Heart left ventricle (tissue), 16 donors: ENCODE measurements around the gene ISY1. TPM values are rescaled to one million over a fixed set of nuclear protein-coding genes. Genes with fewer than 3 reads are reported as not detected.
"Not testable (repeated sequence)": the region's sequence is repeated elsewhere in the genome, so short reads cannot be mapped to it uniquely, and the experiment has no call there.

Source experiments
- ATAC-seq, 4 donors: fragments of 200-7000 bp; cut with Tn5 transposase; one replicate each; pipeline ENCODE4 v1.9.1; 2020 to 2022; ENCODE audit warnings: moderate library complexity in 4 of 4, mild to moderate bottlenecking in 3 of 4, moderate number of reproducible peaks in 1 of 4
- DNase-seq, 5 donors: peaks; one replicate each; pipeline ENCODE4 v3.0.0-alpha.2; 2020
- H3K27ac ChIP-seq, 12 donors: fragments of 200-600 bp; sonication (generic) in 4 of 12; one replicate each; pipeline versions ENCODE4 v1.5.0 to v1.8.0; 2016 to 2022; ENCODE audit warnings: mild to moderate bottlenecking in 2 of 12
- H3K27me3 ChIP-seq, 9 donors: fragments of 200-600 bp; sonication (generic) in 2 of 9; one replicate each; pipeline versions ENCODE4 v1.5.1 to v1.8.0; 2016 to 2022; ENCODE audit warnings: mild to moderate bottlenecking in 3 of 9
- H3K36me3 ChIP-seq, 9 donors: fragments of 200-600 bp; sonication (generic) in 2 of 9; one replicate each; pipeline versions ENCODE4 v1.5.0 to v1.8.0; 2018 to 2022; ENCODE audit warnings: mild to moderate bottlenecking in 2 of 9
- H3K4me1 ChIP-seq, 12 donors: fragments of 200-600 bp; sonication (generic) in 4 of 12; one replicate each; pipeline versions ENCODE4 v1.5.0 to v1.8.0; 2016 to 2022; ENCODE audit warnings: mild to moderate bottlenecking in 3 of 12
- H3K4me3 ChIP-seq, 12 donors: fragments of 200-600 bp; sonication (generic) in 4 of 12; one replicate each; pipeline versions ENCODE4 v1.5.0 to v1.8.0; 2017 to 2022; ENCODE audit warnings: mild to moderate bottlenecking in 9 of 12, moderate library complexity in 4 of 12
- H3K9me3 ChIP-seq, 12 donors: fragments of 200-600 bp; sonication (generic) in 4 of 12; one replicate each; pipeline versions ENCODE4 v1.5.0 to v1.8.0; 2016 to 2022; ENCODE audit warnings: mild to moderate bottlenecking in 1 of 12
- CTCF ChIP-seq, 12 donors: fragments of 200-600 bp; sonication (generic) in 4 of 12; IDR thresholded peaks; one replicate each; pipeline versions ENCODE4 v1.5.0 to v1.8.0; 2018 to 2022; ENCODE audit warnings: antibody characterized with exemption in 12 of 12, mild to moderate bottlenecking in 5 of 12
- POLR2A ChIP-seq, 2 donors: fragments of 450-650 bp; IDR thresholded peaks; one replicate each; pipeline ENCODE4 v1.6.1; 2017; ENCODE audit warnings: antibody characterized with exemption in 2 of 2, mild to moderate bottlenecking in 2 of 2, moderate library complexity in 2 of 2
- WGBS, 4 donors: extraction: QIAGEN DNeasy Blood & Tissue Kit in 2 of 4; methylation state at CpG; one replicate each; pipeline versions ENCODE4 v1.1.5 to v1.1.7; 2013 to 2018; 5-methylcytosine and 5-hydroxymethylcytosine counted together
- intact Hi-C, 10 donors: fragments of 100-400 bp; cut with DNase I; formaldehyde crosslinking; loops; one replicate each; pipeline versions ENCODE4 v1.11.1 to v1.14.2; 2022
- polyA plus RNA-seq, 2 donors: library from polyadenylated mRNA; stranded (reverse); fragments of 200-250 nt; gene quantifications; one replicate each; pipeline ENCODE4 v1.2.3, GENCODE V29; 2013
- total RNA-seq, 9 donors: library from RNA; depleted of rRNA in 2 of 9; stranded (reverse); fragments of >200 nt in 2 of 9; fragmentation: NEBNext Ultra II Directional in 3 of 9; extraction: Animal tissue kit (Norgen Biotek cat#: 25700) in 3 of 9; gene quantifications; one replicate each; pipeline versions ENCODE4 v1.1.0 to v1.2.4, GENCODE V29; 2016 to 2023
- donor health status: ischemic (EF 13 %, LVEDD 7.1; RV severe dilation, severe dysfunction).
- donor health status: healthy with polysubstance abuse.
- donor health status: DM: no; HTN: yes; CAD: no.
- donor health status: DM: no; HTN: no; CAD: no.
- donor health status: ischemic (EF 25% LVEDD 6.9; RV normal size, moderate dysfunction).
- donor health status: ischemic (EF 25% LVEDD 5.7; RV mildly dilated, moderate dysfunction).
- donor health status: healthy.
- donor health status: DM: yes; HTN: yes; CAD: no.
- donor health status: ischemic (EF 35%, LVEDD 5.7; RV mildly dilated, moderate dysfunction).
- donor health status: nonischemic (EF 11% LVEDD 7.7; RV severe dilation, severe dysfunction).
- donor health status: DM: yes; HTN: yes; CAD: no.
- donor health status: PGD.
- donor health status: ischemic (EF 29% LVEDD 5.4; RV normal size, mild dysfunction).
- donor health status: nonischemic (EF 23%, LVEDD 6.1; RV moderate dilation, normal function).

The ISY1 gene
- total and polyA plus RNA-seq, 11 donors: 14.9 to 31.2 (median 24.5) TPM

DNA sequence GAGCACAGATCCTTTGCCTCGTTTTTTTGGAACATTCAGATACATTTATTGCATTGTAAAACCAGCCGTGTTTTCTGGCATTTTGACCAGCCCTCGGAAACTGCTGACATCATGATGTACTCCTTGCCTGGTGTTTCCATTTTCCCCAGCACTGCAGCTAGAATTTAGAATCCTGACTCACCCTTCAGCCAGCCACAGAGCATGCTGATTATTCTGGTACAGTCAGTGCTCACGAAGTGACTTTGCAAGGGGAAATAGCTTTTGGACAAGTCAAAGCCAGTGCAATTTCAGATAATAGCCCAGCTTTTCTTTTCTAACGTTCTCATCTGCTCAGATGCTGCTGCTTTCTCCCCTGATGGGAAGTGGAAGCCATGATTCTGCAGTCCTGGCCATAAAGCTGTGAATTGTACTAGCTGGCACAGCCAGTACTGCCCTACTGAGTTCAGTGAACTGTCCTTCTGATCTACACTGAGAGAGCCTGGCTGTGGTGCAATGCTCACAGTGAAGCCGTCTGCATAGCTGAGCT lies 34.9 kb upstream of the ISY1 start:
- intact Hi-C loops: loop anchor here in 2 of 10 donors (2.0 kb wide), 1 partner anchor 29 kb away; no protein-coding TSS in a partner anchor
- H3K9me3 ChIP-seq: no peaks in the 10 kb centered on the region
- H3K27me3 ChIP-seq: no peaks in the 10 kb centered on the region
- no peak for TF ChIP-seq CTCF (IDR thresholded peaks at IDR 0.05)
- TF ChIP-seq POLR2A (IDR thresholded peaks at IDR 0.05): peak in 1 of 2 donors; percentile 25
- WGBS, 4 donors: 12 to 18% (median 15%) methylated on average over 6 of the region's 6 CpGs
- ATAC-seq (peak; percentile 97), DNase-seq (peak in 4 of 5 donors; percentile 63 to 78 (median 64))
- H3K4me3 ChIP-seq: peak overlapping the region in 1 of 12 donors; percentile 10
- peaks cover 12 to 39% (median 29%) of the 10 kb centered on the region in 12 donors for H3K4me1 ChIP-seq
- H3K36me3 ChIP-seq: no peaks in the 10 kb centered on the region
- peak overlapping the region; percentile 78 to 95 (median 88) for H3K27ac ChIP-seq

DNA sequence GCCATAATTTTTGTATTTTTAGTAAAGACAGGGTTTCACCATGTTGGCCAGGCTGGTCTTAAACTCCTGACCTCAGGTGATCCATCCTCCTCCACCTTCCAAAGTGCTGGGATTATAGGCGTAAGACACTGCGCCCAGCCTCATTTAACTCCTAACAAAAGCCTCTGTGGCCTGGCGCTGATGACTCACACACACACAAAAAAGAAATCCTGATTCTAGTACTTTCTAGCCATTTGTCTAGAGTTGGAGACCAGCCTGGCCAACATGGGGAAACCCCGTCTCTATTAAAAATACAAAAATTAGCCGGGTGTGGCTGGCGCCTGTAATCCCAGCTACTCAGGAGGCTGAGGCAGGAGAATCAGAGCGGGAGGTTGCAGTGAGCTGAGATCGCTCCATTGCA lies 28.9 kb upstream of the ISY1 start:
- DNase-seq, ATAC-seq, H3K9me3 ChIP-seq, H3K36me3 ChIP-seq, H3K27ac ChIP-seq, H3K4me3 ChIP-seq, H3K27me3 ChIP-seq: not testable (repeated sequence)
- 94 to 98% (median 96%) methylated on average over 8 of the region's 8 CpGs for WGBS, 4 donors
- intact Hi-C loops: loop anchor here in 1 of 10 donors (5.0 kb wide), 1 partner anchor 38 kb away; no protein-coding TSS in a partner anchor
- H3K4me1 ChIP-seq: peaks cover 0 to 28% (median 11%) of the 10 kb centered on the region in 12 donors

- ATAC-seq (no peak), DNase-seq (no peak)
- Histone ChIP-seq H3K4me3 (no peak overlapping the region), H3K27me3 (no peaks in the 10 kb centered on the region), H3K27ac (peak overlapping the region in 8 of 12 donors; percentile 30 to 97 (median 56)), H3K4me1 (peaks cover 0 to 34% (median 15%) of the 10 kb centered on the region in 12 donors), H3K36me3 (no peaks in the 10 kb centered on the region), H3K9me3 (no peaks in the 10 kb centered on the region)
- intact Hi-C loops: loop anchor here in 1 of 10 donors (5.0 kb wide), 1 partner anchor 39 kb away; no protein-coding TSS in a partner anchor
- TF ChIP-seq POLR2A (IDR thresholded peaks at IDR 0.05): no peak
- TF ChIP-seq CTCF (IDR thresholded peaks at IDR 0.05): no peak
- WGBS, 4 donors: 42 to 59% (median 47%) methylated on average over 1 of the region's 1 CpG
Observed at GRCh38 chr3:129187857-129188256, 27.0 kb upstream of the ISY1 start.

DNA sequence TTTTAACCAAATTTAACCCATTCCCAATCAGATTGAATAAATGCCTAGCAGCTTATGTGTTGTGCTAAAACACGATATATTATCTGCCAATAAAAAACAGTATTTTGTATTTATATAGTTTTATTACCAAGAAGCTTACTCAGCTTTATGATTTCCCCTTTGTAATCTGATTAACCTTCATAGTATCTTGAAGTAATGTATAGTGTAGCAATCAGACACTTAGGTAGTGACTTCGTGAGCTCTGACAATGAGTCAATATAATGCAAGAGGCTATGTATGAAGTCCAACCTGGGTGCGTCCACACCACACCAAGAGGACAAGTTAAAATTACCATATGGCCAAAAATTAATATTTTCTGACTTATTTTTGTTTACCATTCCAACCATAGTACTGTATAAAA lies 24.9 kb upstream of the ISY1 start:
- peak overlapping the region in 7 of 12 donors; percentile 14 to 99 (median 95) for H3K27ac ChIP-seq
- H3K27me3 ChIP-seq: no peaks in the 10 kb centered on the region
- H3K36me3 ChIP-seq: peaks cover 0 to 1% (median 0%) of the 10 kb centered on the region in 9 donors
- intact Hi-C loops: loop anchor here in 1 of 10 donors (5.0 kb wide), 1 partner anchor 42 kb away; no protein-coding TSS in a partner anchor
- no peak overlapping the region for H3K4me3 ChIP-seq
- DNase-seq (no peak), ATAC-seq (no peak)
- H3K4me1 ChIP-seq: peaks cover 0 to 48% (median 26%) of the 10 kb centered on the region in 12 donors
- TF ChIP-seq POLR2A (IDR thresholded peaks at IDR 0.05): no peak
- TF ChIP-seq CTCF (IDR thresholded peaks at IDR 0.05): no peak
- 79 to 88% (median 81%) methylated on average over 3 of the region's 3 CpGs for WGBS, 4 donors
- no peaks in the 10 kb centered on the region for H3K9me3 ChIP-seq

- intact Hi-C loops: loop anchor here in 8 of 10 donors (1.0 to 5.0 kb wide), 4 partner anchors 40 to 63 kb away; partner anchors contain the start of genes COPG1 (in 5 of the 8) and RAB43 (in 1 of the 8)
- not testable (repeated sequence) for ATAC-seq, H3K27me3 ChIP-seq, H3K9me3 ChIP-seq, H3K36me3 ChIP-seq, DNase-seq
- Histone ChIP-seq H3K27ac (peak overlapping the region; percentile 92 to 100 (median 98)), H3K4me3 (peak overlapping the region; percentile 58 to 99 (median 85)), H3K4me1 (peaks cover 6 to 56% (median 33%) of the 10 kb centered on the region in 12 donors)
- 80 to 87% (median 83%) methylated on average over 20 of the region's 20 CpGs for WGBS, 4 donors
Observed at GRCh38 chr3:129184784-129185542, 24.1 kb upstream of the ISY1 start.
